Uterus (tissue), 2 donors: ENCODE measurements around the gene PPFIBP2.

ENCODE experiments used
- CTCF ChIP-seq, 4 experiments: fragments of 200-600 bp in 2 of 4; fragments of 450-650 bp in 2 of 4; sonication (generic) in 2 of 4; IDR thresholded peaks; one replicate each; pipeline ENCODE4 v1.5.1; 2016 to 2019; ENCODE audit warnings: antibody characterized with exemption in 4 of 4, mild to moderate bottlenecking in 2 of 4, moderate library complexity in 1 of 4
- POLR2A ChIP-seq, 2 donors: fragments of 450-650 bp; IDR thresholded peaks; one replicate each; pipeline ENCODE4 v1.6.1; 2016; ENCODE audit warnings: antibody characterized with exemption in 2 of 2, mild to moderate bottlenecking in 1 of 2, moderate library complexity in 1 of 2

GRCh38 chr11:7640816-7641215 lies 127.0 kb downstream of the PPFIBP2 start:
- TF ChIP-seq CTCF (IDR thresholded peaks at IDR 0.05) (no peak), POLR2A (IDR thresholded peaks at IDR 0.05) (no peak)
